Neuron (in vitro differentiated cells): ENCODE results near the gene ITGAD.
A peak's percentile ranks its signal among the peaks of the same experiment; 100 is the strongest.

Experiments used
- H2AFZ ChIP-seq: one replicate; pipeline ENCODE4 v1.6.1; 2013; ENCODE audit warnings: low read depth, mild to moderate bottlenecking, inconsistent platforms, low read length, moderate library complexity
- H3K27me3 ChIP-seq: one replicate; pipeline ENCODE4 v1.6.1; 2013; ENCODE audit warnings: low read length; ENCODE audit not compliant: insufficient read depth
- H3K36me3 ChIP-seq: one replicate; pipeline ENCODE4 v1.6.1; 2013; ENCODE audit warnings: low read length; ENCODE audit not compliant: insufficient read depth
- H3K4me1 ChIP-seq: one replicate; pipeline ENCODE4 v1.6.1; 2013; ENCODE audit warnings: low read length; ENCODE audit not compliant: insufficient read depth
- H3K4me3 ChIP-seq: 2 replicates; pipeline ENCODE4 v1.5.1; 2013; ENCODE audit warnings: mild to moderate bottlenecking, low read length, moderate library complexity
- H3K9me3 ChIP-seq: one replicate; pipeline ENCODE4 v1.6.1; 2013; ENCODE audit warnings: low read length

ITGAD gene

DNA sequence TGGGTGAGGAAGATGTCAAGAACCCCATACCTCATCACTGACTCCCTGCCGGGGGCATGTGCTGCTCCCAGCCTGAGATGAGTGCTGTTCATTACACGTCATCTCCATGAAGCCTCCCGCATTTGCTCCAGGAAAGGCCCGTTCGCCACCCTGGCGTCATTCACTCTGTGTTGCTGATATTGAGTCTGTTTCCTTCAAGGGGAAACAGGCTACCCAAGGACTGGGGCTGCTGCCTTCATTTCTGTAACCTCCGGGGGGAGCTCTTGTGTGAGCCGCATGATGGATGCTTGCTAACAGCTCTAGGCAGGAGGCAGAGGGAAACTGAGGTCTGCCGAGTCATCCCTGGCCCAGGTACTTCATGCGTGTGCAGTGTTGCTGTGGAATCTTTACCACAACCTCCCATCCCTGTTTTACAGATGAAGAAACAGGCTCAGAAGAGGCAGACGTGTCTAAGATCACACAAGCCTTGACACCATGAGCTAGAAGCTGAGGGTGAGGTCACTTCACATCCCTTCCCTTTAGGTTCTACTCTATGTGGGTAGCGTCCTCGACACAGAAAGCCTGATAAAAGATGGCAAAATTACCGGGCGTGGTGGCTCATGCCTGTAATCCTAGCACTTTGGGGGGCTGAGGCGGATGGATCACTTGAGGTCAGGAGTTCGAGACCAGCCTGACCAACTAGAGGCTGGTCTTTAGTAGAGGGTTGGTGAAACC is 62.6 kb downstream of the ITGAD start:
- Histone ChIP-seq H3K9me3 (no peaks in the 10 kb centered on the region), H3K4me3 (no peak overlapping the region), H2AFZ (no peak overlapping the region), H3K36me3 (peaks cover 7% of the 10 kb centered on the region), H3K27me3 (no peaks in the 10 kb centered on the region), H3K4me1 (peaks cover 32% of the 10 kb centered on the region)

DNA sequence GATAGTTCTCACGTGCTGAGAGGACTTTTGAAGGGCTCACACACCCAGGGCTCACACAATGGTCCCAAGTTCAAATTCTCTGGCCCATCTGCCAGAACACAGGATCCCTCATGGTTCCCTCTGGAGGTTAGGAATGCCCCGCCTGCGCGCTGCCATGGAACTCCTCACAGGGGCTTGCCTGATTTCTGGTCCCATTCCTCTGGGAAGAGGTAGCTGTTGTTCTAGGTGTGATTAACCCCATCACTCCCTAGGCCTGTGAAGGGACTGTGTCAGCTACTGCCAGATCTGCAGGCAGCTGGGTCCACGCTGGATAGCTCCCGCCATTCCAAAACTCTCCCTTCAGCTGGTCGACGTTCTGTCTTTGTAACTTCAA is 63.8 kb downstream of the ITGAD start:
- H3K27me3 ChIP-seq: no peaks in the 10 kb centered on the region
- peaks cover 34% of the 10 kb centered on the region for H3K4me1 ChIP-seq
- no peak overlapping the region for H3K4me3 ChIP-seq
- H2AFZ ChIP-seq: no peak overlapping the region
- no peaks in the 10 kb centered on the region for H3K9me3 ChIP-seq
- peaks cover 12% of the 10 kb centered on the region for H3K36me3 ChIP-seq

DNA sequence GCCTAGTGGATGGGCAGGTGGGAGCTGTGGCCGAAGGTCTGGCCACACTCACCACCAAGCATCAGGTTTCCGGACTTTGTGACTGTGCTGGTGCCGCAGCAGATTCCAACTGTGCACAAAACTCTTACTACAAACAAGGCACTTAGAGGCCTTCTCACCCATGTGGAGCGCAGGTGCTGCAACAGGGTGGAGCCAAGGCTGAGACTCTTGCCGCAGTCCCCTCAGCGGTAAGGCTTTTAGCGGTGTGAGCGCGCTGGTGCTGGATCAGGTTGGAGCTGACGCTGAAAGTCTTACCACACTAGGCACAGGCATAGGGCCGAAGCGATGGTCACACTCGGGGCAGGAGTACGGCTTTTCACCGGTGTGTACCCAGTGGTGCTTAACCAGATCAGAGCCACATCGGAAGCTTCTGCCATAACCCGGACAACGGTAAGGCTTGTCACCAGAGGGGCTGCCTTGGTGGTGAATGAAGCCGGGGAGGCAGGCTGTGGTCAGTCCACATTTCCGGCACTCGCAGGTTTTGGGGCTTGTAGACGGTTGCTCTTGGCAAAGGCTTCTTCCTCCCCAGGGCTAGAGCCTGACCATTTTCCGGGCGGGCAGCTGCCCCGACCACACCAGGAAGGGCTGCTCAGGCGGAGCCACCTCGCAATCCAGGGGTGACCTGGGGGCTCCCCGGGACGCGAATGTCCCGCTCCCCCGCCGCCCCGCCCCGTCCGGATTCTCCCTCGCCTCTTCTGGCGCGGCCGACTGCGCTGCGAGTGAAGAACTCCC is 65.1 kb downstream of the ITGAD start:
- peak overlapping the region; percentile 72 for H2AFZ ChIP-seq
- H3K36me3 ChIP-seq: peaks cover 22% of the 10 kb centered on the region
- no peaks in the 10 kb centered on the region for H3K9me3 ChIP-seq
- H3K4me1 ChIP-seq: peaks cover 25% of the 10 kb centered on the region
- H3K27me3 ChIP-seq: no peaks in the 10 kb centered on the region
- H3K4me3 ChIP-seq: peak overlapping the region; percentile 70

DNA sequence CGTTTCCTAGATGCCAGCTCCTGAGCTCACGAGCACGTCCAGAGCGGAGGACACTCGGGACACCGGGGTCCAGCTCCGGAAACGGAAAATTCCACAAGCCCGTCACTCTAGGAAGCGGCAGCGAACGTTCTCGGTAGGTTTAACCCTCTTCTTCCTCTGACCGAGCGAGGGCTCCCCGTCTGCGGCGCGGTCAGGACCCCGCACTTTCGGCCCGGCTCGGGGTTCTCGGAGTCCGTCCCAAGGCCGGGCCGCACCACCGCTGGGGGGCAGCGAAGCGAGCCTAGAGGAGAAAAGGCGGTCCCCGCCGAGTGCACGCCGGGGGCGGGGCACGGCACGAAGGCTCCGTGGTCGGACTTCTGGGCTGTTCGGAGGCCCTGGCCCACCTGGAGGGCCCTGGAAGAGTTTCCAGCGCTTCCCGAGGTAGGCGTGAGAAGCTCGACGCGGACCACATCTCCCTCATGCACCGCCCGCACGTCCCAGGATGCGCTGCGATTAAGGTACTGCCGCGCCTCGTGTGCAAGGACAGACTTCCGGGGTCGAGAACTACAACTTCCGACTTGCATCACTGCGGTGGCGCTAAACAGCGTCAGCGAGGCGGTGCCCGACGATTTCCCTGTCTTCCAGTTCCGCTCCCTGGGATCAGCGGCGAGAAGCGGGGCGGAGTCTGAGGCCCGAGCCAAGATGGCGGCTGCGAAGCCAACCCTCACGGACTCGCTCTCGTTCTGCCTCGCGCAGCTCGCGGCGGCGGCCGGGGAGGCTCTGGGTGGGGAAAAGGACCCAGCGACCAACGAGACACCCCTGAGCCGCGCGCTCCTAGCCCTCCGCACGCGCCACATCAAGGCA is 65.9 kb downstream of the ITGAD start, which contains the start of gene ARMC5:
TSS of gene ARMC5 (plus strand) at position 658 of the 843 bp plus-strand sequence. CDS start at position 682, 24 bp downstream.
- peak within 1 kb of the TSS; percentile 72 for H2AFZ ChIP-seq
- H3K9me3 ChIP-seq: no peaks in the 10 kb centered on the region
- peak within 1 kb of the TSS; percentile 70 for H3K4me3 ChIP-seq
- no peaks in the 10 kb centered on the region for H3K27me3 ChIP-seq
- H3K4me1 ChIP-seq: peaks cover 19% of the 10 kb centered on the region
- H3K36me3 ChIP-seq: peaks cover 22% of the 10 kb centered on the region

DNA sequence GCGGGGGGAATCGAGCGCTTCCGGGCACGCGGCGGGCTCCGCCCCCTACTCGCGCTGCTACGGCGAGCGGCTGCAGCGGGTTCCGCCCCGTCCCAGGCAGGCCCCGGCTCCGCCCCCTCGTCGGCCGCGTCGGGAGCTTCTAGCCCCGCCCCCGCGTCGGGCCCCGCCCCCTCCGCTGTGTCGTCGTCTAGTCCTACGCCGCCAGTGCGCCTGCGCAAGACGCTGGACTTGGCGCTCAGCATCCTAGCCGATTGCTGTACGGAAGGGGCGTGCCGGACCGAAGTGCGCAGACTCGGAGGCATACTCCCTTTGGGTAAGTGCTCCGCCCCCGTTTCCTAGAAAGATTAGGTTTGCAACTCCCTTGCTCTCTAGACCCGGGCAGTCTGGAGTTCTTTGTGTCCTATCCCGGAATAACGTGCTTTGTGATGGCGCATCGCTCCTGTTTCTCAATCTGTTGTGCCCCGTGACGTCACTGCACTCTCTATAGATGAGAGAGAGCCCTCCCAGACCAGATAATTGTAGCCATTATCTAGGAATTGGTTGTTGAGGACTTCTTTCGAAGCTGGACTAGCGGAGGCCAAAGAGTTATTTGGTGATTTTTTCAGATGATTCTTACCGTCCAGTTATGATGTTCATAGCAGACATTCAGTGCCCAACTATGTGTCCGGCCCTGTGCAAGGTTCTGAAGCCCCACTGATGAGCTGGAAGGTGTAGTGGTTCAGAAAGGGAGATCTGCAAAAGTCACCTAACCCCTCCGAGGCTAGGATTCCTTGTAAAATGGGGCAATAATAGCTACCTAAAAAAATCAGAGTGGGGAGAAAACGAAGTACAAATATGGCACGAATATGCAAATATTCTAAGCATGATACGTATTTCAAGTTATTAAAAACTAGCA is 66.8 kb downstream of the ITGAD start:
- peaks cover 19% of the 10 kb centered on the region for H3K4me1 ChIP-seq
- no peaks in the 10 kb centered on the region for H3K27me3 ChIP-seq
- no peaks in the 10 kb centered on the region for H3K9me3 ChIP-seq
- H3K36me3 ChIP-seq: peaks cover 30% of the 10 kb centered on the region
- peak overlapping the region; percentile 72 for H2AFZ ChIP-seq
- H3K4me3 ChIP-seq: peak overlapping the region; percentile 70

DNA sequence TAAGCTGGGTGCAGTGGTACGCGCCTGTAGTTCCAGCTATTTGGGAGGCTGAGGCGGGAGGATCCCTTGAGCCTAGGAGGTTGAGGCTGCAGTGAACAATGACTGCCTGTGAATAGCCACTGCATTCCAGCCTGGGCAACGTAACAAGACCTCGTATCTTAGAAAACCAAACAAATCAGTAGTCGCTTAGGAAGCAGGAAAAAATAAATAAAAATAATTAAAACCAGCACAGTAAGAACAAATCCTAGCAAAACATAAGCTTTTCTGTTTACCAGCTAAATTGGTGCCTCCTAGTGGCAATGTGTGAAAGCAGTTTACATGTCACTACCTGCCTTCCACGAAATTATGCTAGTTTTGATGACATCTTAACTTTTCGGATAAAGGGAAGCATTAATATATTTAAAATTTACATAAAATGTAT is 67.5 kb downstream of the ITGAD start:
- Histone ChIP-seq H2AFZ (no peak overlapping the region), H3K4me1 (peaks cover 19% of the 10 kb centered on the region), H3K9me3 (no peaks in the 10 kb centered on the region), H3K36me3 (peaks cover 34% of the 10 kb centered on the region), H3K27me3 (no peaks in the 10 kb centered on the region), H3K4me3 (peak overlapping the region; percentile 65)

DNA sequence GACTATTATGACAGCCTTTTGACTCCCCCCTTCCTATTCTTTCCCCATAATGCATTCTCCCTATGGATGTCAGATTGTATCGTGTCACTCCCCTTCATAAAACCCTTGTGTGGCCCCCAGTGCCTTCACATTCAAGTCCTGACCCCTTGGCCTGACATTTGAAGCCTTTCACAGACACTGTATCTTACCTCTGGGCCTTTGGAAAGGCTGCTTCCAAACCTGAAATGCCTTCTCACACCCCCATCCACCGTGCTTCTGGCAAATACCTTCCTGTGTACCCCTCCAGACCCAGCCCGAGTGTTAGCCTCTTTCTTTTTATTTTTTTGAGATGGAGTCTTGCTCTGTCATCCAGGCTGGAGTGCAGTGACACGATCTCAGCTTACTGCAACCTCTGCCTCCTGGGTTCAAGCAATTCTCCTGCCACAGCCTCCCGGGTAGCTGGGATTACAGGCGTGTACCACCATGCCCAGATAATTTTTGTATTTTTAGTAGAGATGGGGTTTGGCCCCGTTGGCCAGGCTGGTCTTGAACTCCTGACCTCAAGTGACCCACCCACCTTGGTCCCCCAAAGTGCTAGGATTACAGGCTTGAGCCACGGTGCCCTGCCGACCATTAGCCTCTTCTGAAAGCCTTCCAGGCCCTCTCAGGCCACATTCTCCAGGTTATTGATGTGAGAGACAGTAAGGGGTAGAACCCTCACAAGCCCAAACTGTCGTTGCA is 68.2 kb downstream of the ITGAD start:
- no peak overlapping the region for H2AFZ ChIP-seq
- H3K4me1 ChIP-seq: peaks cover 19% of the 10 kb centered on the region
- H3K36me3 ChIP-seq: peaks cover 42% of the 10 kb centered on the region
- H3K27me3 ChIP-seq: no peaks in the 10 kb centered on the region
- H3K4me3 ChIP-seq: no peak overlapping the region
- no peaks in the 10 kb centered on the region for H3K9me3 ChIP-seq

DNA sequence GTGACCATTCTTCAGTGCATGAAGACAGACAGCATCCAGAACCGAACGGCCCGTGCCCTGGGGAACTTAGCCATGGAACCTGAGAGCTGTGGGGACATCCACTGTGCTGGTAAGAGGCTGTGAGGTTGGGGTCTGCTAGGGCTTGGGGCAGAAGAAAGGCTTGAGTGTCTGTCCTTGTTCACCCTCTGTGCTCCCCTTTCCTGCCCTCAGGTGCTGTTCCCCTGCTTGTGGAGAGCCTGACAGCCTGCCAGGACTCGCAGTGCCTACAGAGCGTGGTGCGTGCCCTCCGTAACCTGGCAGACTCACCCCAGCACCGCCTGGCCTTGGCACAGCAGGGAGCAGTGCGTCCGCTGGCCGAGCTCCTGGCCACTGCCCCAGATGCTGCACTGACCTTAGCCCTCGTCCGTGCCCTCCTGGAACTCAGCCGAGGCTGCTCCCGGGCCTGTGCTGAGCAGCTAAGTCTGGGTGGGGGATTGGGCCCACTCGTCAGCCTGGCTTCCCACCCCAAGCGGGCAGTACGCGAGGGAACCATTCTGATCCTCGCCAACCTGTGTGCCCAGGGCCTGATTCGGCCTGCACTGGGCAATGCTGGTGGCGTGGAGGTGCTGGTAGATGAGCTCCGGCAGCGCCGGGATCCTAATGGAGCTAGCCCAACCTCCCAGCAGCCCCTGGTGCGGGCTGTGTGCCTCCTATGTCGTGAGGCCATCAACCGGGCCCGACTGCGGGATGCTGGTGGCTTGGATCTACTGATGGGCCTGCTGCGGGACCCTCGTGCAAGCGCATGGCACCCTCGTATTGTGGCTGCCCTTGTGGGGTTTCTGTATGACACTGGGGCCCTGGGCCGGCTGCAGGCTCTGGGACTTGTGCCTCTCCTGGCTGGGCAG is 69.0 kb downstream of the ITGAD start:
- H2AFZ ChIP-seq: no peak overlapping the region
- H3K9me3 ChIP-seq: no peaks in the 10 kb centered on the region
- H3K4me3 ChIP-seq: no peak overlapping the region
- peaks cover 19% of the 10 kb centered on the region for H3K4me1 ChIP-seq
- peaks cover 43% of the 10 kb centered on the region for H3K36me3 ChIP-seq
- no peaks in the 10 kb centered on the region for H3K27me3 ChIP-seq

DNA sequence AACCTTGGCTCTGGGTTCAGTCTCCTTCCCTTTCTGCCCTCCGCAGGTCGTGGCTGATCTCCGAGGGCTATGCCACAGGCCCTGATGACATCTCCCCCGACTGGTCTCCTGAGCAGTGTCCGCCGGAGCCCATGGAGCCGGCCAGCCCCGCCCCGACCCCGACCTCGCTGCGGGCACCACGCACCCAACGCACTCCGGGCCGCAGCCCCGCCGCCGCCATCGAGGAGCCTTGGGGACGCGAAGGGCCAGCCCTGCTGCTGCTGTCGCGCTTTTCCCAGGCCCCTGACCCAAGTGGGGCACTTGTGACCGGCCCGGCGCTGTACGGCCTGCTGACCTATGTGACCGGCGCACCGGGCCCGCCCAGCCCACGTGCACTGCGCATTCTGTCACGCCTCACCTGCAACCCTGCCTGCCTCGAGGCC is 71.2 kb downstream of the ITGAD start:
- Histone ChIP-seq H3K27me3 (no peaks in the 10 kb centered on the region), H3K4me3 (no peak overlapping the region), H3K4me1 (peaks cover 7% of the 10 kb centered on the region), H3K9me3 (no peaks in the 10 kb centered on the region), H2AFZ (no peak overlapping the region), H3K36me3 (peaks cover 44% of the 10 kb centered on the region)

DNA sequence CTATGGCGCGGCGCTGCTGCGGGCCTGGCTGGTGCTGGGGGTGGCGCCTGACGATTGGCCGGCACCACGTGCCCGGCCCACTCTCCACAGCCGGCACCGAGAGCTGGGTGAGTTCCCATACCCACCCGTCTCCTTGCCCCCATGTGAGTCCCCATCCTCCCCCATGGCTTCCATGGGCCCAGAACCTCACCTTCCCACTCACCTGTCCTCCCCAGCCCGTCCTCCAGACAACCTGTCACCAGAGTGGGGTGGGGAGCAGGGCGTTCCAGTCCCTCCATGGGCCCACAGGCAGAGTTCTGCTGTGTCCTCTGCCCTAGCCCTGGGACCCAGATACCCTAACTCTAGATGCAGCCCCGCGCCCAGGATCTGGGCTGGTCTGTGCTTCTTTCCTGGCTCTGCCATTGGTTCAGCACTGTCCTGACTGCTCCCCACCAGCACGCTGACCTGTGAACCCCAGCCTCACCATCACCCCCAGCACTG is 71.7 kb downstream of the ITGAD start:
- peaks cover 7% of the 10 kb centered on the region for H3K4me1 ChIP-seq
- no peaks in the 10 kb centered on the region for H3K9me3 ChIP-seq
- H3K27me3 ChIP-seq: no peaks in the 10 kb centered on the region
- H3K36me3 ChIP-seq: peaks cover 44% of the 10 kb centered on the region
- no peak overlapping the region for H3K4me3 ChIP-seq
- H2AFZ ChIP-seq: no peak overlapping the region

DNA sequence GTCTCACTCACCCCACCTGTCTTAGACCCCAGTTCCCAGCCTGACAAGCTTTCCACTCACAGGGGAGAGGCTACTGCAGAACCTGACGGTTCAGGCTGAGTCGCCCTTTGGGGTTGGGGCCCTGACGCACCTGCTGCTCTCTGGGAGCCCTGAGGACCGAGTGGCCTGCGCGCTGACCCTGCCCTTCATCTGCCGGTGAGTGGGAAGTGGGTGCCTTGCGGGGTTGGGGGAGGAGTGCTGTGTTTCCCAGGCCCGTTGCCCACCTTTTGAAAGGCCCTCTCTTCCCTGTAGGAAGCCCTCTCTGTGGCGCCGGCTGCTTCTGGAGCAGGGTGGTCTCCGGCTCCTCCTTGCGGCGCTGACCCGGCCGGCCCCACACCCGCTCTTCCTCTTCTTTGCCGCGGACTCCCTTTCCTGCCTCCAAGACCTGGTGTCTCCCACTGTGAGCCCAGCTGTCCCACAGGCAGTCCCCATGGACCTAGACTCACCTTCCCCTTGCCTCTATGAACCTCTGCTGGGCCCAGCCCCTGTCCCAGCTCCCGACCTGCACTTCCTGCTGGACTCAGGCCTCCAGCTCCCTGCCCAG is 72.7 kb downstream of the ITGAD start:
- H3K36me3 ChIP-seq: peaks cover 44% of the 10 kb centered on the region

More for the DNA sequence above, 72.7 kb downstream of the ITGAD start:
- no peaks in the 10 kb centered on the region for H3K9me3 ChIP-seq
- no peak overlapping the region for H3K4me3 ChIP-seq
- no peak overlapping the region for H2AFZ ChIP-seq
- no peaks in the 10 kb centered on the region for H3K27me3 ChIP-seq
- H3K4me1 ChIP-seq: peaks cover 2% of the 10 kb centered on the region
